ENCODE measurements around the gene CEACAM16. TPM values are rescaled to one million over a fixed set of nuclear protein-coding genes. Genes with fewer than 3 reads are reported as not detected.

The CEACAM16 gene
- total RNA-seq, 4 donors from 2014 or later: not detected

DNA sequence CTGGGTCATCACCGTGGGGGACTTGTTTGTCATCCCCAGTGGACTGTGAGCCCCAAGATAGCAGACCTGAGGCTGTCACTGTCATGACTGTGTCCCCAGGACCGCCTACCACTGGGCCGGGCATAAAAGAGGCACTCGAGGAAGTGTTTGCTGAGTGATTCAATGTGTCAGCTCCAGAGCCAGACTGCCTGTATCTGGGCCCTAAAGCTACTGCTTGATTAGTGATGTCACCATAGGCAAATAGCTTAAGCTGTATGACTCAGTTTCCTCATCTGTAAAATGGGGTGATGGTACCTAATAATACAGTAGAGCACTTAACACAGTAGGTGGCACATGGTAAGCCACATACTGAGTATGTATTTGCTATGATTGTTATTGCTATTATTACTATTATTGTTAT is 38.9 kb upstream of the CEACAM16 start:
- TF ChIP-seq CTCF (IDR thresholded peaks at IDR 0.05; ENCODE audit: low read depth): no peak

- TF ChIP-seq CTCF (IDR thresholded peaks at IDR 0.05; ENCODE audit: low read depth): no peak
These were observed 37.7 kb upstream of the CEACAM16 start for GRCh38 chr19:44661205-44661604.

DNA sequence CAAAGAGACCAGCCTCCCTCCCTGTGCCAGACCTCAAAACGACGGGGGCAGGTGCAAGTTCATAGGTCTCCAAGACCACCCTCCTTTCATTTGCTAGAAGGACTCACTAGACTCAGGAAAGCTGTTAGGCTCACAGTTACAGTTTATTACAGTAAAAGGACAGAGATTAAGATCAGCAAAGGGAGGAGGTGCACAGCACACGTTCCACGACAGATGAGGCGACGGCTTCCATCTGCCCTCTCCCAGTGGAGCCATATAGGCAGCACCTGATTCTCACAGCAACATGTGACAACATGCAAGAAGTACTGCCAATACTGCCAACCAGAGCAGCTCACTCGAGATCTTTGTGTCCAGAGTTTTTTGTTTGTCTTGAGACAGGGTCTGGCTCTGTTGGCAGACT is 37.0 kb upstream of the CEACAM16 start:
- no peak for TF ChIP-seq CTCF (IDR thresholded peaks at IDR 0.05; ENCODE audit: low read depth)

DNA sequence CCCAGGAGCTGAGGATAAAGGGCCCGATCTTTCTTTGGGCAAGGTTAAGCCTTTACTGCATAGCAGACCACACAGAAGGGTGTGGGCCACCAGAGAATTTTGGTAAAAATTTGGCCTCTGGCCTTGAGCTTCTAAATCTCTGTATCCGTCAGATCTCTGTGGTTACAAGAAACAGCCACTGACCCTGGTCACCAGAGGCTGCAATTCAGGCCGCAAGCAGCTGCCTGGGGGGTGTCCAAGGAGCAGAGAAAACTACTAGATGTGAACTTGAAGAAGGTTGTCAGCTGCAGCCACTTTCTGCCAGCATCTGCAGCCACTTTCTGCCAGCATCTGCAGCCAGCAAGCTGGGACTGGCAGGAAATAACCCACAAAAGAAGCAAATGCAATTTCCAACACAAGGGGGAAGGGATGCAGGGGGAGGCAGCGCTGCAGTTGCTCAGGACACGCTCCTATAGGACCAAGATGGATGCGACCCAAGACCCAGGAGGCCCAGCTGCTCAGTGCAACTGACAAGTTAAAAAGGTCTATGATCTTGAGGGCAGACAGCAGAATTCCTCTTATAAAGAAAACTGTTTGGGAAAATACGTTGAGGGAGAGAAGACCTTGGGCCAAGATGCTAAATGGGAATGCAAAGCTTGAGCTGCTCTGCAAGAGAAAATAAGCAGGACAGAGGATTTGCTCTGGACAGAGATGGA is 36.1 kb upstream of the CEACAM16 start:
- TF ChIP-seq CTCF (IDR thresholded peaks at IDR 0.05; ENCODE audit: low read depth): no peak

DNA sequence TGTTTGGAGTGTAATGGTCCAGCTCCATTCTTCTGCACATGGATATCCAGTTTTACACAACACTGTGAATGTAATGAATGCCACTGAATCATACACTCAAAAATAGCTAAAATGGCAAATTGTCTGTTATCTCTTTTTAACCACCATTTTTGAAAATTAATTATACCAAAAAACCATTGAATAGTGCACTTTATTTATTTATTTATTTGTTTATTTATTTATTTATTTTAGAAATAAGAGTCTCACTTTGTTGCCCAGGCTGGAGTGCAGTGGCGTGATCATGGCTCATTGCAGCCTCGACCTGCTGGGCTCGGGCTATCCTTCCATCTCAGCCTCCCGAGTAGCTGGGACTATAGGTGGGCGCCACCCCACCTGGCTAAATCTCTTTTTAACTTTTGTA is 35.0 kb upstream of the CEACAM16 start:
- TF ChIP-seq CTCF (IDR thresholded peaks at IDR 0.05; ENCODE audit: low read depth): no peak

- no peak for TF ChIP-seq CTCF (IDR thresholded peaks at IDR 0.05; ENCODE audit: low read depth)
These were observed 34.0 kb upstream of the CEACAM16 start for GRCh38 chr19:44664976-44665375.

DNA sequence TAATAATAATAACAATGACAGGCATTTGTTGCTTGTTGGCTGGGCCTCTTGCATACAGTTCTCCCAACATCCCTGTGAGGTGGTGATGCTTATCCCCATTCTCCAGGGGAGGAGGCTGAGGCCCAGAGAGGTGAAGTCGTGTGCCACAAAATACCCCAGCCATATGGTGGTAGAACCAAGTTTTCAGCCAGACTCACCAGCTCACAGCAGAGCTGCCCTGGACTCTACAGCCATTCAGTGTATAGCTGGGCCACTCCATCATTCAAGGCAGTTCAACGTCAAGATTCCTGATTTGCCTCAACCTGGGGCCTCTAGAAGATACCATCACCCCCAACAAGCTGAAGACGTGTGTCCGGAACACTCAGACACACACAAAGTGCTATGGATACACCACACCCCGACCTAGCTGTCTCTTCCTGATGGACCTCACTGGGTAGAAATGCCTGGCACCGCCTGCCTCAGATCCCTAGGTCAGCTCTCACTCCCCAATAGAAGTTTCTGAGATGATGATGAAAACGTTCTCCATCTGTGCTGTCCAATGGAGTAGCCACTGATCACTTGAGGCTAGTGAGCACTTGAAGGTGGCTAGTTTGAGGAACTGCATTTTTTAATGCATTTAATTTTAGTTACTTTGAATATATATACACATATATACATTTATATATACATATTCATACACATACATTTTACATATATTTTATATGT is 31.9 kb upstream of the CEACAM16 start:
- no peak for TF ChIP-seq CTCF (IDR thresholded peaks at IDR 0.05; ENCODE audit: low read depth)

Data from subcutaneous adipose tissue (tissue), 4 donors.